ENCODE results near the gene PXDN.
"Not testable (repeated sequence)": the region's sequence is repeated elsewhere in the genome, so short reads cannot be mapped to it uniquely, and the experiment has no call there.

Gene PXDN

DNA sequence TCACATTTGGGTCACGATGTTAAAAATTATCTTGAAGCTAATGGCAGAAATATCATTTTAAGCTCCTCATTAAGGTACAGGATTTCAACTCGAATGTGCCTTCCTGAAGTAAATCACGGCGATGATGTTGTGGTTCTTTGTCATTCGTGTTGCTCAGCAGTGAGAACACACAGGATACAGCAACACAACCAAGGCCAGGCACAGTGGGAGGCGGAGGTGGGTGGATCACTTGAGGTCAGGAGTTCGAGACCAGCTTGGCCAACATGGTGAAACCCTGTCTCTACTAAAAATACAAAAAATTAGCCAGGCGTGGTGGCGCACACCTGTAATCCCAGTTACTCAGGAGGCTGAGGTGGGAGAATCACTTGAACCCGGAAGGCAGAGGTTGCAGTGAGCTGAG, 43.9 kb downstream of the PXDN start:
- not testable (repeated sequence) for DNase-seq

- DNase-seq, result no peak
Observed at GRCh38 chr2:1698188-1698945, 45.9 kb downstream of the PXDN start.

DNA sequence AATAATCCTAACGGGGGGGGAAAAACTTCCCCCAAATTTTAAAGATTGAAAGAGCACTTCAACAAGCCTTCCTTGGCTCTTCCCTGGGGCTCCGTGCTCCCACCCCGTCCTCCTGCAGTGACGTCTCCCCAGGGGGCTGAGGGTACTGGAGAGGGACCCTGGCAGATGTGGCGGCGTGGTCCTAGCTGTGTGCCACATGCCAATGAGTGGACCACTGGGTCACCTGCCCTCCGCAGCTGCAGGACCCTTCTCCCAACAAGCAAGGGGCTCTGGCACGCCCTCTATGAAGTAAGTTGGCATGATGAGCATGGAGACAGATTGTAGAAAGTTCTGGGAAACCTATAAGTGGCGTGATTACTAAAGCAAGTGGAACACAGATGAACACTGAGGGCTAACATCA, 46.7 kb downstream of the PXDN start:
- DNase-seq, result no peak

DNA sequence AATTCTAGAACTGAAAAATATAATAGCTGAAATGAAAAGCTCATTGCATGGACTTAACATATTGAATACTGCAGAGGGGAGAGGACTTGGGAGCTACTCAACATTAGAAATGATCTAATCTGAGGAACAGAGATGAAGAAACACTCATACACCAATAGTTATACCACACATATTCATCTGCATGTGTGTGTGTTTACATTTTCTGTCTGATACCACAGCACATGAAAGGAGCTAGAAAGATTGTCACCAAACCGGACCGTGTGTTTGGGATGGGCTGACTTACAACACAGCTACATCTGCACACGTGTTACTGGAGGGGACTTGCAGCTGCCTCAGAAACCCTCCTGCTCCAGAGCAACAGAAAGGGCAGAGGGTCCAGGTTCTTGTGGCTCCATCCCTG, 47.8 kb downstream of the PXDN start:
- no peak for DNase-seq

DNA sequence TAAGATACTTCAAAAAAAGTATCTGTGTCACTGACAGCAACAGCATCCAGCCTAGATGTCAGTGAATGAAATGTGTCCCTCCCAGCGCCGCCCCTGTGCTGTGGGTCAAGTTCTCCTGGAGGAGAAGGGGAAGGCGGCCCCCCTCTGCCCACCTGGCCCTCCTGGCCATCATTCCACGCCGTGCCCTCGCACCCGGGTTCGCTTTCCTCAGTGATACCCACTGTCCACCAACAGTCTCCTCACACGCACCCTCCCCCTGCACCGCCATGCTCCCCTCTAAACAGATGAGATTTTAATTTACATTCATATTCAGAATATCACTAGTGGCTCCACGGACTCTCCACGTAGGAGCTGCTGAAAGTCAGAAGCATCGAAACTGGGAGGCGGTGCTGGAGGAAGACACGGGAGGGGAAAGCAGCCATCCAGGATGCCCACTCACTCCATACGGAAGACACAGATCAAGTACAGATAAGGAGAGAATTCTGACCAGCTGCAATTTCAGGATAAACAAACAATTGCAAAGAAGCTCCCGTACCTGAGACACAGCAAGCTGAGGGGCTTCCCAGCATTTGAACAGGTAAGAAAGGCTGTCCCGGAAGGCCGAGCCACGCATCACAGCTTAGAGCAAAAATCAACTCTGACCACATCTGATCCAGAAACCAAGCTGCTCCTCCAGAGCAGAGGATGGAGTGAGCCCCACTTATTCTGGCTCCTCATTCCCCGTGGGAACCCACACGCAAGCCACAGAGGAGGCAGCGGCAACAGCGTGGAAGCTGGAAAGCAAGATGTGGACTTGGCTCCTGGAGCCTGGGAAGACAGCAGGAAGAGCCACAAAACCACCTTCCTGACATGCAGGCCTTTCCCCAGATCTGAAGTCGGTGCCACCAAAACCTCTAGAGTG, 49.7 kb downstream of the PXDN start:
- no peak for DNase-seq

DNA sequence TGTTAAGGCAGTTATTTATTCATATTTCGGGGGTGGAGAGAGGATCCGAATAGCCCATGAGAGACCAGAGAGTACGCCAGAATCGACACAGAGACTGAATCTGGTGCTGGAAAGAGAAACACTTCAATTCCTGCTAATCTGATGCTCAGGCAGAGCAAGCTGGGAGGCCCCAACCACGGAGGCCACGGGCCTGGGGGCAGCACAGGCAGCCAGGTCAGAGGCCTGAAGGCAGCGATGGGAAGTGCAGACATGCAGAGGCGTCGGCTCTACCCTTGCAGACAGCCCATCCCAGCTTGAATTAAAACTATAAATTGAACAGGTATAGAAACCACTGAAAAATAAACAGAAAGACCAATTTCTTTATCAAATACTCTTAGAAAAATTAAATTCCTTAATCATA, 50.6 kb downstream of the PXDN start:
- no peak for DNase-seq

- DNase-seq, result no peak
Observed at GRCh38 chr2:1692342-1692741, 52.0 kb downstream of the PXDN start.

DNA sequence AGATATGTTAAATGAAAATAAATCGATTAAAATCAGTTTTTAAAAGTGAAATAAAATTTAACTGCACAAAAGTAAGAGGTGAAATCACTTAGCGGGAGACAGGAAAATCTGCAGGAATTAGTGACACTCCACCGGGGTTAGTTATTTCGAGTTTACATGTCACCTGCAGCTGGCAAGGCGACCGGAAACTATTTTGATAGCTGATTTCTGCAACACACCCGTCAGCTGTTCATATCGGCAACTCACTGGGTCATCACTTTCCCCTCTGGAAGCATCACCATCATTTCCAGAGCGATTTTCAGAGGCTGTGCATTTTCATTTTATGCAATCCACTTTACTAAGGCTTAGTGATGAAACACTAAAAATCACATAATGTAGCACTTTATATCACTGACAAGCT, 52.9 kb downstream of the PXDN start:
- no peak for DNase-seq

GRCh38 chr2:1690056-1690775, 54.1 kb downstream of the PXDN start:
- DNase-seq, result no peak

GRCh38 chr2:1688859-1689258, 55.5 kb downstream of the PXDN start:
- no peak for DNase-seq

GRCh38 chr2:1688161-1688560, 56.2 kb downstream of the PXDN start:
- no peak for DNase-seq

GRCh38 chr2:1687254-1687653, 57.1 kb downstream of the PXDN start:
- DNase-seq, result no peak

DNA sequence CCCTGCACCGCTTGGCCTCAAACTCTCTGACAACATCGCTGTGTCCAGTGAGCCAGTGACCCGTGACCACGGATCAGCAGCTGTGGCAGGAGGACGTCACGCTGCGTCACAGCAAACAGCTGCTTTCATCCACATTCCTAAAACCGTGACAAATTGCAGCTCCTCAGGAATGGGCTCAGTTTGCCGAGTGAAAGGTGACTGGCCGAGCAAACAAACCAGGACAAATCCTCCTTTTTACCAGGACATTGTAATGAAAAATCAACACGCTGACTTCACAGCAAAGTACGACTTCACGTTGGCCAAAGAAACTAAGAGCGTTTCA, 57.6 kb downstream of the PXDN start:
- DNase-seq, result no peak

GRCh38 chr2:1685957-1686783, 58.1 kb downstream of the PXDN start:
- no peak for DNase-seq

- no peak for DNase-seq
Observed at GRCh38 chr2:1685078-1685956, 59.0 kb downstream of the PXDN start.

DNA sequence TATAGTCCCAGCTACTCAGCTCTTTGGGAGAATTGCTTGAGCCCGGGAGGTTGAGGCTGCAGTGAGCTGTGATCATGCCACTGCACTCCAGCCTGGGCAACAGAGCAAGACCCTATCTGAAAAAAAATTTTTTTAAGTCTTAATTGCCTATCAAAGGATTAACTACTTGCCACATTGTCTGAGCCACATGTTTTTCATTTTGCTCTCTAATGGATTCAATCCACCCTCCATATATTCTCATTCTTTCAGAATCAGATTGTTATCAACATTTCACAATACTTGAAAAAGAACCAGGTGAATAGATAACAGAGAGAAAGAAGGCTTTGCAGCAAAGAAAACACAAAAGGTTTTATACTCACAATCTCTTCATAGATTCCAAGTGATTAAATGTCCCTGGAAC, 61.0 kb downstream of the PXDN start:
- DNase-seq, result no peak

DNA sequence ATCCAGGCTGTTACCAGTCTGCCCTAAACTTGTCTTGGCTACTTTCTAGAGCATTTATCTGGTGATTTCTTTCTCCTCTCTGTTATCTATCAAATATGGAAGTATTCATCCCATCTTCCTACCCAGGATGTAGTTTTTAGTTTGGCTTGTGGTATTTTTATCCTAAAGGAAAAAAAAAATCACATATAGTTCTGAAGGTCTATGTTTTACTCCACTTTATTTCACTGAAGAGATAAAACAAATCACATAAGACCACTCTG, 62.2 kb downstream of the PXDN start:
- DNase-seq, result no peak

- DNase-seq, result no peak
Observed at GRCh38 chr2:1681323-1682180, 62.8 kb downstream of the PXDN start.

- DNase-seq, result no peak
Observed at GRCh38 chr2:1681017-1681318, 63.3 kb downstream of the PXDN start.

GRCh38 chr2:1680222-1681016, 63.9 kb downstream of the PXDN start:
- no peak for DNase-seq

Measured in hippocampal formation (tissue), 2 donors.